ENCODE measurements around the gene TRIP12. TPM values are rescaled to one million over a fixed set of nuclear protein-coding genes. Genes with fewer than 3 reads are reported as not detected.
A peak's percentile ranks its signal among the peaks of the same experiment; 100 is the strongest.

TRIP12 gene
- total RNA-seq, 1 donor from 2014 or later, result 209 TPM

- Histone ChIP-seq H3K36me3 (ENCODE audit: control insufficient read depth in 3 of 3, insufficient read depth in 3 of 3, low read length in 3 of 3) (peaks cover 0 to 7% (median 0%) of the 10 kb centered on the region in 3 donors), H3K27ac (ENCODE audit: low read depth, low read length) (peak overlapping the region; percentile 98), H3K27me3 (ENCODE audit: control insufficient read depth in 3 of 3, insufficient read depth in 3 of 3, low read length in 3 of 3) (no peaks in the 10 kb centered on the region), H3K9ac (ENCODE audit: low read depth in 1 of 3, low read length in 3 of 3) (peak overlapping the region; percentile 91 to 96 (median 95)), H3K9me3 (ENCODE audit: control insufficient read depth in 3 of 3, low read length in 3 of 3) (no peaks in the 10 kb centered on the region), H3K4me1 (ENCODE audit: control insufficient read depth in 3 of 3, insufficient read depth in 3 of 3, low read length in 3 of 3) (peaks cover 15 to 20% (median 18%) of the 10 kb centered on the region in 3 donors), H3K4me3 (ENCODE audit: low read length in 3 of 3) (peak overlapping the region; percentile 93 to 94 (median 94))
These were observed 513 bp downstream of the TRIP12 start for GRCh38 chr2:229921101-229921891.

GRCh38 chr2:229920011-229920641 is 1.7 kb downstream of the TRIP12 start:
- H3K27ac ChIP-seq (ENCODE audit: low read depth, low read length), result peak overlapping the region; percentile 98
- no peaks in the 10 kb centered on the region for H3K9me3 ChIP-seq (ENCODE audit: control insufficient read depth in 3 of 3, low read length in 3 of 3)
- peak overlapping the region; percentile 93 to 94 (median 94) for H3K4me3 ChIP-seq (ENCODE audit: low read length in 3 of 3)
- H3K4me1 ChIP-seq (ENCODE audit: control insufficient read depth in 3 of 3, insufficient read depth in 3 of 3, low read length in 3 of 3), result peaks cover 18 to 23% (median 18%) of the 10 kb centered on the region in 3 donors
- no peaks in the 10 kb centered on the region for H3K27me3 ChIP-seq (ENCODE audit: control insufficient read depth in 3 of 3, insufficient read depth in 3 of 3, low read length in 3 of 3)
- H3K9ac ChIP-seq (ENCODE audit: low read depth in 1 of 3, low read length in 3 of 3), result peak overlapping the region; percentile 91 to 96 (median 95)
- H3K36me3 ChIP-seq (ENCODE audit: control insufficient read depth in 3 of 3, insufficient read depth in 3 of 3, low read length in 3 of 3), result peaks cover 0 to 7% (median 0%) of the 10 kb centered on the region in 3 donors

GRCh38 chr2:229917793-229918192 is 4.0 kb downstream of the TRIP12 start:
- Histone ChIP-seq H3K4me3 (ENCODE audit: low read length in 3 of 3) (no peak overlapping the region), H3K9me3 (ENCODE audit: control insufficient read depth in 3 of 3, low read length in 3 of 3) (no peaks in the 10 kb centered on the region), H3K27ac (ENCODE audit: low read depth, low read length) (no peak overlapping the region), H3K4me1 (ENCODE audit: control insufficient read depth in 3 of 3, insufficient read depth in 3 of 3, low read length in 3 of 3) (peaks cover 22 to 35% (median 29%) of the 10 kb centered on the region in 3 donors), H3K9ac (ENCODE audit: low read depth in 1 of 3, low read length in 3 of 3) (no peak overlapping the region), H3K36me3 (ENCODE audit: control insufficient read depth in 3 of 3, insufficient read depth in 3 of 3, low read length in 3 of 3) (peaks cover 0 to 7% (median 0%) of the 10 kb centered on the region in 3 donors), H3K27me3 (ENCODE audit: control insufficient read depth in 3 of 3, insufficient read depth in 3 of 3, low read length in 3 of 3) (no peaks in the 10 kb centered on the region)

- H3K27me3 ChIP-seq (ENCODE audit: control insufficient read depth in 3 of 3, insufficient read depth in 3 of 3, low read length in 3 of 3), result no peaks in the 10 kb centered on the region
- no peak overlapping the region for H3K27ac ChIP-seq (ENCODE audit: low read depth, low read length)
- no peak overlapping the region for H3K9ac ChIP-seq (ENCODE audit: low read depth in 1 of 3, low read length in 3 of 3)
- peaks cover 0 to 7% (median 0%) of the 10 kb centered on the region in 3 donors for H3K36me3 ChIP-seq (ENCODE audit: control insufficient read depth in 3 of 3, insufficient read depth in 3 of 3, low read length in 3 of 3)
- H3K9me3 ChIP-seq (ENCODE audit: control insufficient read depth in 3 of 3, low read length in 3 of 3), result no peaks in the 10 kb centered on the region
- H3K4me3 ChIP-seq (ENCODE audit: low read length in 3 of 3), result no peak overlapping the region
- peaks cover 31 to 44% (median 35%) of the 10 kb centered on the region in 3 donors for H3K4me1 ChIP-seq (ENCODE audit: control insufficient read depth in 3 of 3, insufficient read depth in 3 of 3, low read length in 3 of 3)
These were observed 7.6 kb downstream of the TRIP12 start for GRCh38 chr2:229914171-229914570.

- H3K9ac ChIP-seq (ENCODE audit: low read depth in 1 of 3, low read length in 3 of 3), result no peak overlapping the region
- H3K4me1 ChIP-seq (ENCODE audit: control insufficient read depth in 3 of 3, insufficient read depth in 3 of 3, low read length in 3 of 3), result peaks cover 27 to 43% (median 35%) of the 10 kb centered on the region in 3 donors
- peak overlapping the region; percentile 11 for H3K27ac ChIP-seq (ENCODE audit: low read depth, low read length)
These were observed 10.9 kb downstream of the TRIP12 start for GRCh38 chr2:229910832-229911412.

GRCh38 chr2:229910147-229910831 is 11.5 kb downstream of the TRIP12 start:
- Histone ChIP-seq H3K4me1 (ENCODE audit: control insufficient read depth in 3 of 3, insufficient read depth in 3 of 3, low read length in 3 of 3) (peaks cover 28 to 43% (median 35%) of the 10 kb centered on the region in 3 donors), H3K27ac (ENCODE audit: low read depth, low read length) (peak overlapping the region; percentile 11), H3K36me3 (ENCODE audit: control insufficient read depth in 3 of 3, insufficient read depth in 3 of 3, low read length in 3 of 3) (peaks cover 0 to 4% (median 0%) of the 10 kb centered on the region in 3 donors), H3K9me3 (ENCODE audit: control insufficient read depth in 3 of 3, low read length in 3 of 3) (no peaks in the 10 kb centered on the region), H3K4me3 (ENCODE audit: low read length in 3 of 3) (no peak overlapping the region), H3K27me3 (ENCODE audit: control insufficient read depth in 3 of 3, insufficient read depth in 3 of 3, low read length in 3 of 3) (no peaks in the 10 kb centered on the region), H3K9ac (ENCODE audit: low read depth in 1 of 3, low read length in 3 of 3) (peak overlapping the region in 1 of 3 donors; percentile 24)

More at GRCh38 chr2:229910832-229911412, 10.9 kb downstream of the TRIP12 start:
- Histone ChIP-seq H3K9me3 (ENCODE audit: control insufficient read depth in 3 of 3, low read length in 3 of 3) (no peaks in the 10 kb centered on the region), H3K27me3 (ENCODE audit: control insufficient read depth in 3 of 3, insufficient read depth in 3 of 3, low read length in 3 of 3) (no peaks in the 10 kb centered on the region), H3K36me3 (ENCODE audit: control insufficient read depth in 3 of 3, insufficient read depth in 3 of 3, low read length in 3 of 3) (peaks cover 0 to 4% (median 0%) of the 10 kb centered on the region in 3 donors), H3K4me3 (ENCODE audit: low read length in 3 of 3) (no peak overlapping the region)

GRCh38 chr2:229909090-229909489 is 12.7 kb downstream of the TRIP12 start:
- no peaks in the 10 kb centered on the region for H3K9me3 ChIP-seq (ENCODE audit: control insufficient read depth in 3 of 3, low read length in 3 of 3)
- peaks cover 22 to 34% (median 27%) of the 10 kb centered on the region in 3 donors for H3K4me1 ChIP-seq (ENCODE audit: control insufficient read depth in 3 of 3, insufficient read depth in 3 of 3, low read length in 3 of 3)
- peaks cover 0 to 4% (median 0%) of the 10 kb centered on the region in 3 donors for H3K36me3 ChIP-seq (ENCODE audit: control insufficient read depth in 3 of 3, insufficient read depth in 3 of 3, low read length in 3 of 3)
- no peaks in the 10 kb centered on the region for H3K27me3 ChIP-seq (ENCODE audit: control insufficient read depth in 3 of 3, insufficient read depth in 3 of 3, low read length in 3 of 3)
- H3K9ac ChIP-seq (ENCODE audit: low read depth in 1 of 3, low read length in 3 of 3), result no peak overlapping the region
- peak overlapping the region; percentile 25 for H3K27ac ChIP-seq (ENCODE audit: low read depth, low read length)
- H3K4me3 ChIP-seq (ENCODE audit: low read length in 3 of 3), result no peak overlapping the region

DNA sequence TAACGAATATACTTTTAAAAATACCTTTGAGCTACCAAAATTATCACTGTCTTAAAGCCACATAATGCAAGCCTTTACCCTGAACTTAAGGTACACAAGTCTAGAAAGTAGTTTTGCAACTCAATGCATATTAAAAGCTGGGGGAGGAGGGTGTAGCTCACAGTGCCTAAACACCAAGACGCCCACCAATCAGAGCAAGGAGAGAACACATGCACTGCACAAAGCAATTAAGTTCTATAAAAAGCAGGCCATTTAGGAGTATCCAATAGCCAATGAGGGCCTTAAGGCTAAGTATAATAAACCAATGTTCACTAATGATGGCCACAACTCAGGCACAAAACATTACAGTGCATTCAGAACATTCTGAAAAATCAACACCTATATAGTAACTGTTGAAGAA is 16.2 kb downstream of the TRIP12 start:
- H3K4me3 ChIP-seq (ENCODE audit: low read length in 3 of 3), result no peak overlapping the region
- no peaks in the 10 kb centered on the region for H3K27me3 ChIP-seq (ENCODE audit: control insufficient read depth in 3 of 3, insufficient read depth in 3 of 3, low read length in 3 of 3)
- peaks cover 0 to 7% (median 0%) of the 10 kb centered on the region in 3 donors for H3K36me3 ChIP-seq (ENCODE audit: control insufficient read depth in 3 of 3, insufficient read depth in 3 of 3, low read length in 3 of 3)
- H3K27ac ChIP-seq (ENCODE audit: low read depth, low read length), result no peak overlapping the region
- no peak overlapping the region for H3K9ac ChIP-seq (ENCODE audit: low read depth in 1 of 3, low read length in 3 of 3)
- peaks cover 8 to 23% (median 19%) of the 10 kb centered on the region in 3 donors for H3K4me1 ChIP-seq (ENCODE audit: control insufficient read depth in 3 of 3, insufficient read depth in 3 of 3, low read length in 3 of 3)
- H3K9me3 ChIP-seq (ENCODE audit: control insufficient read depth in 3 of 3, low read length in 3 of 3), result no peaks in the 10 kb centered on the region

DNA sequence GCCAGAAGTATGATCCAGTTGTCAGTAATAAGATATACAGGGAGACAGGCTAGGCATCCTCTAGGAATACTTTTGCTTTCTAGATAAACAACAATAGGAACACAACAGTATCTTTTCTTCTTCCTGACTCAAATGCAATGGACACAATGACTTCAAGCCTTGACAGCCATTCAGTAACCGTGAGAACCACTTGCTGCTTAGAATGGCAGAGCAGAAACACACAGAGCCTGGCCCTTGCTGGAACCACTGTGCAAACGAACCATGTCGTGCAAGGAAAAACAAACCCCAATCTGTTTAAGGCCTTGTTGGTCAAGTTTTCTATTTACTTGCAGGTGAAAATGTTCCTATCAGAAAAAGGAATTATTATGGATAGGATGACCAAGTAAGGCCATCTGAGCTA is 18.8 kb downstream of the TRIP12 start:
- Histone ChIP-seq H3K4me1 (ENCODE audit: control insufficient read depth in 3 of 3, insufficient read depth in 3 of 3, low read length in 3 of 3) (peaks cover 5 to 14% (median 14%) of the 10 kb centered on the region in 3 donors), H3K9me3 (ENCODE audit: control insufficient read depth in 3 of 3, low read length in 3 of 3) (no peaks in the 10 kb centered on the region), H3K27me3 (ENCODE audit: control insufficient read depth in 3 of 3, insufficient read depth in 3 of 3, low read length in 3 of 3) (no peaks in the 10 kb centered on the region), H3K4me3 (ENCODE audit: low read length in 3 of 3) (no peak overlapping the region), H3K27ac (ENCODE audit: low read depth, low read length) (no peak overlapping the region), H3K9ac (ENCODE audit: low read depth in 1 of 3, low read length in 3 of 3) (no peak overlapping the region), H3K36me3 (ENCODE audit: control insufficient read depth in 3 of 3, insufficient read depth in 3 of 3, low read length in 3 of 3) (peaks cover 0 to 6% (median 0%) of the 10 kb centered on the region in 3 donors)
